Measurements from ENCODE around the gene PRAMEF17. TPM values are rescaled to one million over a fixed set of nuclear protein-coding genes. Genes with fewer than 3 reads are reported as not detected.
A peak's percentile ranks its signal among the peaks of the same experiment; 100 is the strongest.
"Not testable (repeated sequence)": the region's sequence is repeated elsewhere in the genome, so short reads cannot be mapped to it uniquely, and the experiment has no call there.

The PRAMEF17 gene
- total and polyA plus RNA-seq, 2 of the 8 experiments (the other 6 are each of a cell fraction or from before 2014, with no cell fraction given) = not detected

DNA sequence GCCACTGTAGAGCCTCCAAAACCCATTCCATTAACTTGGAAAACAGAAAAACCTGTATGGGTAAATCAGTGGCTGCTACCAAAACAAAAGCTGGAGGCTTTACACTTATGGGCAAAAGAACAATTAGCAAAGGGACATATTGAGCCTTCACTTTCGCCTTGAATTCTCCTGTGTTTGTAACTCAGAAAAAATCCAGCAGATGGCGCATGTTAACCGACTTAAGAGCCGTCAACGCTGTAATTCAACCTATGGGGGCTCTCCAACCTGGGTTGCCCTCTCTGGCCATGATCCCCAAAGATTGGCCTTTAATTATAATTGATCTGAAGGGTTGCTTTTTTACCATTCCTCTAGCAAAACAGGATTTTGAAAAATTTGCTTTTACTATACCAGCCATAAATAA lies 32.7 kb upstream of the PRAMEF17 start:
- H3K79me2 ChIP-seq (ENCODE audit: control insufficient read depth in 1 of 2, insufficient read depth in 2 of 2, low read length in 2 of 2); H3K4me1 ChIP-seq (replicated peaks in 1 of 4; ENCODE audit: control insufficient read depth in 3 of 4, insufficient read depth in 4 of 4, low read length in 3 of 4); H2AK5ac ChIP-seq (ENCODE audit: low read depth, low read length); H2BK20ac ChIP-seq (ENCODE audit: low read length); CTCF ChIA-PET (ENCODE audit: partially characterized antibody); H4K91ac ChIP-seq (replicated peaks; ENCODE audit: insufficient read length, low read length); H2AFZ ChIP-seq (ENCODE audit: low read length); H3K18ac ChIP-seq (ENCODE audit: extremely low read depth, low read length); POLR2A ChIA-PET (ENCODE audit: partially characterized antibody); H3K14ac ChIP-seq (ENCODE audit: insufficient read length); H3K79me1 ChIP-seq (ENCODE audit: low read depth, low read length); H3K4ac ChIP-seq (replicated peaks; ENCODE audit: insufficient read length, low read depth, low read length); H3K27ac ChIP-seq (ENCODE audit: low read depth, low read length); H3K23ac ChIP-seq (ENCODE audit: insufficient read length); H3K9me3 ChIP-seq (ENCODE audit: insufficient read depth in 2 of 2, low read depth in 1 of 2, low read length in 1 of 2); H3K4me2 ChIP-seq (ENCODE audit: insufficient read depth in 1 of 2, low read depth in 2 of 2, low read length in 2 of 2); H3K23me2 ChIP-seq (ENCODE audit: low read depth, low read length); H2BK12ac ChIP-seq (ENCODE audit: low read depth, low read length); H4K8ac ChIP-seq (ENCODE audit: extremely low read depth, insufficient read depth, low read length); H3K27me3 ChIP-seq (replicated peaks in 1 of 4; ENCODE audit: control insufficient read depth in 3 of 4, extremely low read depth in 1 of 4, insufficient read depth in 3 of 4, low read length in 3 of 4); H2BK120ac ChIP-seq (replicated peaks; ENCODE audit: low read depth, low read length); FAIRE-seq; H4K20me1 ChIP-seq (replicated peaks in 1 of 2; ENCODE audit: control insufficient read depth in 1 of 2, insufficient read depth in 2 of 2, low read length in 2 of 2); H4K5ac ChIP-seq (ENCODE audit: insufficient read length, low read depth, low read length); H3K4me3 ChIP-seq (ENCODE audit: extremely low read depth in 1 of 4, insufficient read depth in 2 of 4, low read depth in 3 of 4, low read length in 4 of 4); H3K9ac ChIP-seq (replicated peaks in 1 of 4; ENCODE audit: extremely low read depth in 1 of 4, low read depth in 3 of 4, low read length in 3 of 4); H2BK15ac ChIP-seq (ENCODE audit: low read length); H2BK5ac ChIP-seq (ENCODE audit: low read depth, low read length); H3K36me3 ChIP-seq (ENCODE audit: control insufficient read depth in 2 of 4, insufficient read depth in 4 of 4, low read length in 3 of 4); H3K56ac ChIP-seq (replicated peaks; ENCODE audit: insufficient read length, low read depth, low read length): not testable (repeated sequence)
- DNase-seq (ENCODE audit: low read depth in 1 of 2, low spot score in 2 of 2) = peak; percentile 5 to 48
- TF ChIP-seq RAD21 (IDR thresholded peaks at IDR 0.05 in 1 of 2, conservative IDR thresholded peaks at IDR 0.05 in 1 of 2; ENCODE audit: low read depth in 2 of 2, low read length in 2 of 2) = peak; percentile 66 to 74
- TF ChIP-seq, protein P1, sequence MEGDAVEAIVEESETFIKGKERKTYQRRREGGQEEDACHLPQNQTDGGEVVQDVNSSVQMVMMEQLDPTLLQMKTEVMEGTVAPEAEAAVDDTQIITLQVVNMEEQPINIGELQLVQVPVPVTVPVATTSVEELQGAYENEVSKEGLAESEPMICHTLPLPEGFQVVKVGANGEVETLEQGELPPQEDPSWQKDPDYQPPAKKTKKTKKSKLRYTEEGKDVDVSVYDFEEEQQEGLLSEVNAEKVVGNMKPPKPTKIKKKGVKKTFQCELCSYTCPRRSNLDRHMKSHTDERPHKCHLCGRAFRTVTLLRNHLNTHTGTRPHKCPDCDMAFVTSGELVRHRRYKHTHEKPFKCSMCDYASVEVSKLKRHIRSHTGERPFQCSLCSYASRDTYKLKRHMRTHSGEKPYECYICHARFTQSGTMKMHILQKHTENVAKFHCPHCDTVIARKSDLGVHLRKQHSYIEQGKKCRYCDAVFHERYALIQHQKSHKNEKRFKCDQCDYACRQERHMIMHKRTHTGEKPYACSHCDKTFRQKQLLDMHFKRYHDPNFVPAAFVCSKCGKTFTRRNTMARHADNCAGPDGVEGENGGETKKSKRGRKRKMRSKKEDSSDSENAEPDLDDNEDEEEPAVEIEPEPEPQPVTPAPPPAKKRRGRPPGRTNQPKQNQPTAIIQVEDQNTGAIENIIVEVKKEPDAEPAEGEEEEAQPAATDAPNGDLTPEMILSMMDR (IDR thresholded peaks at IDR 0.05; ENCODE audit: control extremely low read depth in 1 of 3, insufficient read depth in 1 of 3, low read depth in 1 of 3, low read length in 3 of 3) = peak in 2 of 3 experiments; percentile 31 to 66; a peak in 3 of 4 replicates
- WGBS, 2 experiments (ENCODE audit: extremely low coverage in 1 of 2, insufficient coverage in 1 of 2, insufficient read length in 1 of 2, insufficient replicate concordance in 2 of 2, low coverage in 1 of 2, low lambda C conversion rate in 2 of 2, missing lambda C conversion rate in 1 of 2) = 5% methylated on average over 5 of the region's 5 CpGs; no CpG with 5 or more reads in 1 of the 2 experiments
